Endodermal cell (in vitro differentiated cells): ENCODE results near the gene DAPK1. TPM values are rescaled to one million over a fixed set of nuclear protein-coding genes. Genes with fewer than 3 reads are reported as not detected.

Experiments used
- DNase-seq: peaks from one replicate; pipeline ENCODE4 v3.0.0-alpha.2; 2017
- H3K27ac ChIP-seq: 2 replicates; pipeline ENCODE4 v1.5.1; 2013; ENCODE audit warnings: mild to moderate bottlenecking, low read depth, low read length, moderate library complexity
- H3K27me3 ChIP-seq: 2 replicates; pipeline ENCODE4 v1.6.1; 2013; ENCODE audit warnings: mild to moderate bottlenecking, low read length, moderate library complexity; ENCODE audit not compliant: insufficient read depth, control insufficient read depth, poor library complexity, severe bottlenecking
- H3K36me3 ChIP-seq: 2 replicates; pipeline ENCODE4 v1.7.0; 2013; ENCODE audit warnings: mild to moderate bottlenecking, low read length, moderate library complexity; ENCODE audit not compliant: control insufficient read depth, insufficient read depth
- H3K4me1 ChIP-seq: one replicate; pipeline ENCODE4 v1.7.0; 2013; ENCODE audit warnings: low read length; ENCODE audit not compliant: control insufficient read depth, insufficient read depth
- H3K4me3 ChIP-seq: 2 replicates; pipeline ENCODE4 v1.5.1; 2013; ENCODE audit warnings: mild to moderate bottlenecking, low read length, moderate library complexity
- H3K9ac ChIP-seq: 2 replicates; pipeline ENCODE4 v1.6.1; 2013; ENCODE audit warnings: mild to moderate bottlenecking, low read length, moderate library complexity; ENCODE audit not compliant: poor library complexity, severe bottlenecking; ENCODE audit errors: extremely low read depth
- H3K9me3 ChIP-seq: 2 replicates; pipeline ENCODE4 v1.6.1; 2013; ENCODE audit warnings: mild to moderate bottlenecking, low read length, moderate library complexity; ENCODE audit not compliant: control insufficient read depth
- H3K27ac Mint-ChIP-seq: 2 replicates; pipeline ENCODE4 v1.8.0; 2020; ENCODE audit warnings: mixed read lengths
- H3K27me3 Mint-ChIP-seq: 2 replicates; pipeline ENCODE4 v1.8.0; 2021; ENCODE audit warnings: mild to moderate bottlenecking, mixed read lengths; ENCODE audit not compliant: insufficient read depth
- H3K36me3 Mint-ChIP-seq: 2 replicates; pipeline ENCODE4 v1.8.0; 2020; ENCODE audit warnings: low read depth, mixed read lengths
- H3K4me1 Mint-ChIP-seq: 2 replicates; pipeline ENCODE4 v1.8.0; 2020; ENCODE audit warnings: mixed read lengths
- H3K4me3 Mint-ChIP-seq: 2 replicates; pipeline ENCODE4 v1.8.0; 2020; ENCODE audit warnings: mild to moderate bottlenecking, moderate library complexity, mixed read lengths
- H3K9me3 Mint-ChIP-seq: 2 replicates; pipeline ENCODE4 v1.8.0; 2020; ENCODE audit warnings: mild to moderate bottlenecking, mixed read lengths
- CTCF ChIP-seq: fragments of 200-600 bp; sonication (generic); conservative IDR thresholded peaks from 2 replicates; pipeline ENCODE4 v1.5.0; 2021; ENCODE audit warnings: antibody characterized with exemption, mild to moderate bottlenecking
- WGBS, 2 experiments: methylation state at CpG; one replicate each; pipeline versions ENCODE4 v1.1.5 to v1.1.7; 2013; ENCODE audit warnings: missing lambda C conversion rate in 2 of 2, mixed read lengths in 1 of 2; ENCODE audit not compliant: insufficient coverage in 1 of 2, insufficient read length in 1 of 2; 5-methylcytosine and 5-hydroxymethylcytosine counted together
- total RNA-seq, 2 donors: library from RNA; stranded (reverse); fragmentation: NEBNext Ultra II Directional in 1 of 2; extraction: Animal tissue kit (Norgen Biotek cat#: 25700) in 1 of 2; gene quantifications; 2 replicates in 1 of 2; 3 replicates in 1 of 2; pipeline ENCODE4 v1.2.1, GENCODE V29; 2021

DAPK1 gene
- total RNA-seq, 2 donors from 2014 or later = 117 to 139 TPM

DNA sequence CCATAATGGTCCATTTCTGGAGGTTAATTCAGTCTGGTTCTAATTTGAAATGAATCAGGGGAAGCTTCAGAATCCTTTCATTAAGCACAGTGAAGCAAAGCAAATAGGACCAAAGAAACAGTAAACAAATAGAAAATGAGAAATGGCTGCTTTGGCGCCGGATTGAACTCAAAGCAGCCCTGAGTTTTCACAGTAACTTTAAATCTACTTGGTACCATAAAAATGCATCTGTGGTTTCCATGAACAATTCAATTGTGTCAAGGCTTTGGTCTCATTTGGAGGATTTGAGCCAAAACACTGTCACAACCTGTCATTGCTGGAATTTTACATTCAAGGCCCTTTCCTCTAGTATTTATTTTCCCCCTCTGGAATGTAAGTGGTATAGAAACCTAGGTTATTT is 25.9 kb upstream of the DAPK1 start:
- no peak overlapping the region for H3K9ac ChIP-seq
- no peak overlapping the region for H3K27ac ChIP-seq
- no peak for TF ChIP-seq CTCF
- no peaks in the 10 kb centered on the region for H3K9me3 Mint-ChIP-seq
- peaks cover 31% of the 10 kb centered on the region for H3K4me1 Mint-ChIP-seq
- no peak overlapping the region for H3K4me3 ChIP-seq
- no peaks in the 10 kb centered on the region for H3K36me3 Mint-ChIP-seq
- WGBS, 2 experiments = 81 to 89% methylated on average over 2 of the region's 2 CpGs
- H3K4me1 ChIP-seq = peaks cover 21% of the 10 kb centered on the region
- no peak overlapping the region for H3K27ac Mint-ChIP-seq
- H3K4me3 Mint-ChIP-seq = no peak overlapping the region
- H3K36me3 ChIP-seq = no peaks in the 10 kb centered on the region
- H3K9me3 ChIP-seq = no peaks in the 10 kb centered on the region
- H3K27me3 ChIP-seq = no peaks in the 10 kb centered on the region
- DNase-seq = no peak
- H3K27me3 Mint-ChIP-seq = no peaks in the 10 kb centered on the region

DNA sequence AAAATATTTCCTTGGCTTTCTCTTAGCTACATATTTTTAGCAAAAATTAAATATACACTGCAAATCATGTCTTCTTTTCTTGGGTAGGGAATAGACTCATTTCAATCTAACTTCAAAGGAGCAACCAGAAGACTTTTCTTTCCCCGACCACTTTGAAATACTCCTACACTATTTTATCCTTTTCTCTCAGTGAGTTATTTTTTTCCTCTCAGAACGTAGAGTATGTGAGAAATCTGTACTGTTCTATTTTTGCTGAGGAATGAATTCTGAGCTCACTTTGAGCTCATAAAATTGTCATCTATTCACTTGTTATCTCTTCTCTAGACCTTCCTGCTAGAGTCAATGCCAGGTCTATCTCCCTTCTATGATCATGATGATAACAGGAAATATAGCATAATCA is 22.2 kb upstream of the DAPK1 start:
- Histone ChIP-seq H3K36me3 (no peaks in the 10 kb centered on the region), H3K27me3 (no peaks in the 10 kb centered on the region), H3K4me3 (no peak overlapping the region), H3K27ac (no peak overlapping the region), H3K4me1 (peaks cover 5% of the 10 kb centered on the region), H3K9me3 (no peaks in the 10 kb centered on the region), H3K9ac (peak overlapping the region; percentile 12)
- Mint-ChIP-seq H3K27me3 (no peaks in the 10 kb centered on the region), H3K9me3 (no peaks in the 10 kb centered on the region), H3K36me3 (no peaks in the 10 kb centered on the region), H3K27ac (no peak overlapping the region), H3K4me3 (no peak overlapping the region), H3K4me1 (peaks cover 19% of the 10 kb centered on the region)
- WGBS, 2 experiments = 86% methylated on average over 2 of the region's 2 CpGs; no CpG with 5 or more reads in 1 of the 2 experiments
- TF ChIP-seq CTCF = no peak
- no peak for DNase-seq

- no peak overlapping the region for H3K27ac ChIP-seq
- peak overlapping the region; percentile 13 for H3K27ac Mint-ChIP-seq
Measured at GRCh38 chr9:87478226-87478992, 19.3 kb upstream of the DAPK1 start.

More at GRCh38 chr9:87478226-87478992, 19.3 kb upstream of the DAPK1 start:
- Histone ChIP-seq H3K4me3 (no peak overlapping the region), H3K27me3 (no peaks in the 10 kb centered on the region), H3K9ac (no peak overlapping the region), H3K36me3 (no peaks in the 10 kb centered on the region), H3K4me1 (no peaks in the 10 kb centered on the region), H3K9me3 (no peaks in the 10 kb centered on the region)
- Mint-ChIP-seq H3K4me3 (no peak overlapping the region), H3K4me1 (peaks cover 18% of the 10 kb centered on the region), H3K9me3 (no peaks in the 10 kb centered on the region), H3K36me3 (no peaks in the 10 kb centered on the region), H3K27me3 (no peaks in the 10 kb centered on the region)
- DNase-seq = no peak
- WGBS, 2 experiments = 92 to 100% methylated on average over 1 to 7 of the region's 7 CpGs
- no peak for TF ChIP-seq CTCF
